ENCODE measurements around the gene APBA3.

APBA3 gene

DNA sequence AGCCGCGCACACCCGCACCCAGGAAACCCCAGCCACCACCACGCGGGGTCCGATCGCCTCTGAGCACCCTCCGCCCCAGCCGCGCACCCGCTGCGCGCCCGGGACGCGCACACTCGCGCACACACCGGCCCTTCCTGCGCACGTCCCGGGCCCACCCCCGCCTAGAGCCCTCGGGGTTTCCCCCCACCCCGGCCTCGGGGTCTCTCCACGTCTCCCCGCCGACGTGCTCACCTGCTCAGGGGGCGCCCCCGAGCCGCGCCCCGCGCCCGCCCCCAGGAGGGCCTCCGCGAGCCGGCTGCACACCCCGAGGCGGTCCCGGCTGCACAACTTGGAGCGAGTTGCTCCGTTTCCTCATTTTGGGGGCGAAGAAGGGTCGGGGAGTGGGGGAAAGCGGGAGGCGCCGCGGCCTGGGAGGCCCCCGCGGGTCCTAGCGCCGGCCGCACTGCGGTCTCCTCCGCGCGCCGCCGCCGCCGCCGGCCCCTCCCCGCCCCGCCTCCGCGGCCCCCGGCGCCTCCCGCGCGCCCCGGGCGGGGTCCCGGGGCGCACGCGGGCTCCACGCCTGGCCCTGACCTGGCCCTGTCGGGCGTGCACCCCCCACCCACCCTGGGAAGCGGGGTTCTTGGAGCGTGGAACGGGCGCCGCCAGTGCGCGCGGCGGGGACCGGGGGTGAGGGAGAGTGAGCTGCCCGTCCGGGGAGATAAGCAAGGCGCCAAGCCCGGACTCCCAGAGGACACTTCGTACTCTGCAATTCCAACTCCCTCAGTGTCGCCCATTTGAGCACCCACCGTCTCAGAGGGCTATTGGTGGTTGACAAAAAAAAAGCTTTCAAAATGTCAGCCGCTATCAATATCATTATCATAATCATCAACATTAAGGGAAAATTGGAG, 24.7 kb upstream of the APBA3 start, which contains the start of gene MATK:
Gene MATK, minus strand, starts transcription at position 444 of the 887 bp plus-strand sequence. CDS start 1,246 bp downstream, outside the sequence.
- DNase-seq (ENCODE audit: low read depth) = no peak
- TF ChIP-seq, protein P1, sequence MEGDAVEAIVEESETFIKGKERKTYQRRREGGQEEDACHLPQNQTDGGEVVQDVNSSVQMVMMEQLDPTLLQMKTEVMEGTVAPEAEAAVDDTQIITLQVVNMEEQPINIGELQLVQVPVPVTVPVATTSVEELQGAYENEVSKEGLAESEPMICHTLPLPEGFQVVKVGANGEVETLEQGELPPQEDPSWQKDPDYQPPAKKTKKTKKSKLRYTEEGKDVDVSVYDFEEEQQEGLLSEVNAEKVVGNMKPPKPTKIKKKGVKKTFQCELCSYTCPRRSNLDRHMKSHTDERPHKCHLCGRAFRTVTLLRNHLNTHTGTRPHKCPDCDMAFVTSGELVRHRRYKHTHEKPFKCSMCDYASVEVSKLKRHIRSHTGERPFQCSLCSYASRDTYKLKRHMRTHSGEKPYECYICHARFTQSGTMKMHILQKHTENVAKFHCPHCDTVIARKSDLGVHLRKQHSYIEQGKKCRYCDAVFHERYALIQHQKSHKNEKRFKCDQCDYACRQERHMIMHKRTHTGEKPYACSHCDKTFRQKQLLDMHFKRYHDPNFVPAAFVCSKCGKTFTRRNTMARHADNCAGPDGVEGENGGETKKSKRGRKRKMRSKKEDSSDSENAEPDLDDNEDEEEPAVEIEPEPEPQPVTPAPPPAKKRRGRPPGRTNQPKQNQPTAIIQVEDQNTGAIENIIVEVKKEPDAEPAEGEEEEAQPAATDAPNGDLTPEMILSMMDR (IDR thresholded peaks at IDR 0.05; ENCODE audit: low read depth, low read length, missing control alignments) = no peak

DNA sequence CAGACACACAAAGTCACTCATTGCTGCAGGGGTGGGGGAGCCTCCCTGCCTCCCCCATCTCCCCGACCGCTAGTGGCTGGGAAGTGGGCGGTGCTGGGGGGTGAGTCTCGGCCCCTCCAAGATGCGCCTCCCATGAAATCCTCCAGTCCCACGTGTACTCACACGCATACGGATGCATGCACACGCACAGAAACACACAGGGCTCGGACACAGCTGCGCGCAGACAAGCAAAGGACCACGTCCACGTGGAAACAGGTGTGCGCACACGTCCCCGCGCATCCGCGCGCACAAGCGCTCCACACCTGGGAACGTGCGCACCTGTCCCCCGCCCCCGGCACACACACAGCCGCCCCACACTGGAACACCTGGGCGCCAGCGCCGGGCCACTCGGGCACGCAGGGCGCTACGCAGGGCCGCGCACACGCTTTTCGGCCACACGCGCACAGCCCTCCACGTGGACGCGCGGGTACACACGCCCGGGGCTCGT, 24.0 kb upstream of the APBA3 start:
- DNase-seq (ENCODE audit: low read depth) = no peak
- TF ChIP-seq, protein P1 (IDR thresholded peaks at IDR 0.05; ENCODE audit: low read depth, low read length, missing control alignments) = no peak
- H3K4me3 ChIP-seq (ENCODE audit: low read depth, low read length) = no peak overlapping the region

More for the DNA sequence above, 24.7 kb upstream of the APBA3 start, which contains the start of gene MATK:
- H3K4me3 ChIP-seq (ENCODE audit: low read depth, low read length) = no peak within 1 kb of the TSS

DNA sequence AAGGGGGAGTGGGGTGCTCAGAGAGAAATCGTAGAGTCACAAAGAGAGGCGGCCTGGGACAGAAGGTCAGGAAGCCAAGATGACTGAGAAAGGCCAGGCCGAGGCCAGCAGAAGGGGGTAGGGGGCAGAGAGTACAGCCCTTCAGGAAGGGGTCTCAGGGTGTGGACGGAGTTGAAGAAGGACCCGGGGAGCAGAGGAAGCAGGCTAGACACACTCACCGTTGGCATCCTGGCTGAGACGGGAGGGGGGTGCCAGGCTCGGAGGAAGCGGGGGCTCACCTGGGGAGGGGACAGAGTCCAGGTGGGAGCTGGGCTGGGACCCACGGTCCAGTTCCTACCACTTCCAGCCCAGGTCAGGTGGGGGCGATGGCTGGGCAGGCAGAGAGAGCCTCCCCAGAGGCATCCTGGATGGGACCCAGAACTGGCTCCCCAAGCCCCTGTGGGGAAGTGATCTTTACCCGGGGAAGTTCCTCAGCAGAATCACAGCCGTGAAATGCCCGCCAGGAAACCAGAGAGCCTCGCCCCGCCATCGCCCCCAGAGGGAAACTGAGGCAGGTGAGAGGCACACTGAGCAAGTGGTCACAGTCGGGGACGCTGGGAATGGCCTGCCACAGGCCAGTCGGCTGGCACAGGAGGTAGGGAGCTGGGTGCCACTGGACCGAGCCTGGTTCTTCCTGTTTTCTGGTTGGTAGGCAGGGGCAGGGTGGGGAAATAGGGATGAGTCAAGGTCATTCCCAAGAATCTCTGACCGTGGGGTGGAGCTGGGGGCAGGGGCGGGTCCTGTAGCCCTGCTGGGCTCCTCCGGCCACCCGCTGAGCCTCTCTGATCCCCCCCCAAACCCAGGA, 23.3 kb upstream of the APBA3 start:
- TF ChIP-seq, protein P1 (IDR thresholded peaks at IDR 0.05; ENCODE audit: low read depth, low read length, missing control alignments) = no peak
- DNase-seq (ENCODE audit: low read depth) = no peak
- no peak overlapping the region for H3K4me3 ChIP-seq (ENCODE audit: low read depth, low read length)

DNA sequence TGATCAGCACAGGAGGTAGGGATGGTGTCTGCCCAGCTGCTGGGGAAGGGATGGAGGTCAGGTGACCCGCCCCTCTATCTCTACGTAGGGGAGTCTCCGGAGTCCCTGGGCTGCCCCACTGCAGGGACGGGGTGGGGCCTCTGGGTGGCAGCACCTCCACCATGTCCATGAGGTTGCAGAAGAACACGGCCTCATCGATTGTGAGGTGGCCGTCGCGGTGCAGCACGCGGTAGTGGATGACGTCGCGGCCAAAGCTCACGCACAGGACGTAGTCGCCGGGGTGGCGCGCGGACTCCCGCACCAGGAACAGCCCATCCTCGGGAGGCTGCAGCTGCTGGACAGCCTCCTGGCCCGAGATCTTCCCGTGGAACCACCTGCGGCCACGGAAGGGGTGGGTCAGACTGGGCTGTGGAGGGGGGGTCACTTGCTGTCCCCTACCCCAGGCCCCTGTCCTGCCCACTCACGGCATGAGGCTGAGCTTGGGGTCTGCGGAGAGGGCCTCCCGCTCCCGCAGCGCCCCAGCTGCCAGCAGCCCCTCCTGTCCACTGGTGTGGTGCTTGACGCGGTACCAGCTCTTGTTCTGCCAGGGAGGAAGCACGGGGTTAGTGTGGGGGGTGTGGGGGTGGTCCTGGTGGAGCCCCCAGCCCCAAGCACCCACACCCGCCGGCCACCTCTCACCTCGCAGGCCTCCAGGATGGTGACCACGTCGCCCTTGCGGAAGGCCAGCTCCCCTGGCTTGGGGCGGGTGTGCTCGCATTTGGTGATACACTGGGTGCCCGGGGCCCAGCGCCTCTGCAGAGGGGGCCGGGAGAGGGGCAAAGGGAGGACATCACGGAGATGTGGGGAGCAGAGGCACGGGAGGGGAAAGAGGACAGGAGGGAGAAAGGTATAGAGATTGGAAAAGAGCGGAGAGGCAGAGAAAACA, 22.4 kb upstream of the APBA3 start:
- TF ChIP-seq, protein P1 (IDR thresholded peaks at IDR 0.05; ENCODE audit: low read depth, low read length, missing control alignments) = peak; percentile 52
- DNase-seq (ENCODE audit: low read depth) = no peak
- H3K4me3 ChIP-seq (ENCODE audit: low read depth, low read length) = no peak overlapping the region

DNA sequence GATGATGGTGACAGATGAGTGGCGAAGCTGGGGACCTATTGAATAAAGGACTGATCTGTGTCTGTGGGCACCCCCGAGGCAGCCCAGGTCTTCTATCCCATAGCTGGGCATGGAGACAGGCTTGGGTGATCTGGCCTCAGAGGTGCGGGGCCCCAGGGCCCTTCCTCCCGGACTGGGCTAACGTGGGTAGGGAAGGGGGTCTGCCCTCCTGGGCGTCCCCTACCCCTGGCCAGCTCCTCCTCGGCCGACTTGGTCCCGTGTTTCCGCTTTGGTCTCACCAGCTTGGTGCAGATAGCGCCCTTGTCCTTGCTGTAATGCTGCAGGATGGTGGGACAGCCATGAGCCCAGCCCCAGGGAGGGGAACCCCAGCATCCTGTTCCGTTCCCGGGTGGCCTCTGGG, 21.4 kb upstream of the APBA3 start:
- no peak for DNase-seq (ENCODE audit: low read depth)
- TF ChIP-seq, protein P1 (IDR thresholded peaks at IDR 0.05; ENCODE audit: low read depth, low read length, missing control alignments) = no peak
- no peak overlapping the region for H3K4me3 ChIP-seq (ENCODE audit: low read depth, low read length)

DNA sequence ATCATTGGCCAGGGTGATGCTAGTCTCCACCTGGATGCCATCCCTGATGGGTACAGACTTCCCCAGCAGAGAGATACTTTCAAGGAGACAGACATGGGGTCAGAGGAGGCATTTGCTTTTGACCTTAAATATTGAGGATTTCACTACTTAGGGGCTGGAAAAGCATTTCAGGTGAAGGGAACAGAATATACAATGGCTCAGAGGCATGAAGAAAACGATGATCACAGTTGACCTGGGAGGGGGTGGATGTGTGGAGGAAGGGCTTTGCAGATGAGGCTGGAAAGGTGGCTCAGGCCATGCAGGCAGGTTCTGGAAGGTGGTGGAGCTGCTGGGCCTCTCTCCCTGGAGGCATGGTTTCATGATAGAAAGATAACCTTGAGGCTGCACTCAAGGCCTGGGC, 20.8 kb upstream of the APBA3 start:
- no peak for DNase-seq (ENCODE audit: low read depth)
- TF ChIP-seq, protein P1 (IDR thresholded peaks at IDR 0.05; ENCODE audit: low read depth, low read length, missing control alignments) = no peak
- H3K4me3 ChIP-seq (ENCODE audit: low read depth, low read length) = no peak overlapping the region

Data from GM12864 (cell line).